GM12864 (cell line): ENCODE measurements around the gene PTBP1.
"Not testable (repeated sequence)": the region's sequence is repeated elsewhere in the genome, so short reads cannot be mapped to it uniquely, and the experiment has no call there.

Source experiments
- DNase-seq: peaks from one replicate; pipeline ENCODE4 v3.0.0-alpha.2; 2011; ENCODE audit warnings: low read depth
- H3K4me3 ChIP-seq: 2 replicates; pipeline ENCODE4 v1.5.1; 2011; ENCODE audit warnings: mild to moderate bottlenecking, low read depth, low read length, control low read depth
- CTCF ChIP-seq: IDR thresholded peaks from 2 replicates; pipeline ENCODE4 v1.5.1; 2011; ENCODE audit warnings: low read depth, mild to moderate bottlenecking, moderate library complexity, low read length, control low read depth, inconsistent platforms; ENCODE audit errors: missing control alignments

PTBP1 gene

GRCh38 chr19:835210-835810 is 38.1 kb downstream of the PTBP1 start:
- no peak overlapping the region for H3K4me3 ChIP-seq
- no peak for DNase-seq
- no peak for TF ChIP-seq CTCF

GRCh38 chr19:840519-841206 is 43.4 kb downstream of the PTBP1 start, which contains the start of gene PRTN3:
Gene PRTN3 (plus strand): TSS chr19:840999. CDS start chr19:841009, 10 bp downstream.
- no peak for DNase-seq
- no peak within 1 kb of the TSS for H3K4me3 ChIP-seq
- TF ChIP-seq CTCF: no peak

- DNase-seq, H3K4me3 ChIP-seq: not testable (repeated sequence)
These were observed 45.5 kb downstream of the PTBP1 start for GRCh38 chr19:842802-843179.

GRCh38 chr19:843180-843835 is 46.1 kb downstream of the PTBP1 start:
- no peak overlapping the region for H3K4me3 ChIP-seq
- no peak for TF ChIP-seq CTCF
- no peak for DNase-seq

- no peak overlapping the region for H3K4me3 ChIP-seq
- TF ChIP-seq CTCF: no peak
- no peak for DNase-seq
These were observed 46.7 kb downstream of the PTBP1 start for GRCh38 chr19:843836-844545.

GRCh38 chr19:844546-844971 is 47.3 kb downstream of the PTBP1 start:
- no peak overlapping the region for H3K4me3 ChIP-seq
- DNase-seq: no peak
- TF ChIP-seq CTCF: no peak
